Mammary epithelial cell (primary cell): ENCODE results near the gene CMTR2.

Experiments used
- EZH2 ChIP-seq: IDR thresholded peaks from 2 replicates; pipeline ENCODE4 v1.6.1; 2012; ENCODE audit warnings: low read length, inconsistent platforms, borderline replicate concordance
- TF ChIP-seq, protein P1 (sequence below), 2 donors: IDR thresholded peaks in 1 of 2; conservative IDR thresholded peaks in 1 of 2; 2 replicates each; pipeline ENCODE4 v1.5.1; 2011 to 2012; ENCODE audit warnings: inconsistent platforms in 2 of 2, low read length in 2 of 2, mild to moderate bottlenecking in 2 of 2, control low read depth in 1 of 2, low read depth in 1 of 2; ENCODE audit not compliant: insufficient read depth in 1 of 2; ENCODE audit errors: extremely low read depth in 1 of 2

- TF ChIP-seq, protein P1, sequence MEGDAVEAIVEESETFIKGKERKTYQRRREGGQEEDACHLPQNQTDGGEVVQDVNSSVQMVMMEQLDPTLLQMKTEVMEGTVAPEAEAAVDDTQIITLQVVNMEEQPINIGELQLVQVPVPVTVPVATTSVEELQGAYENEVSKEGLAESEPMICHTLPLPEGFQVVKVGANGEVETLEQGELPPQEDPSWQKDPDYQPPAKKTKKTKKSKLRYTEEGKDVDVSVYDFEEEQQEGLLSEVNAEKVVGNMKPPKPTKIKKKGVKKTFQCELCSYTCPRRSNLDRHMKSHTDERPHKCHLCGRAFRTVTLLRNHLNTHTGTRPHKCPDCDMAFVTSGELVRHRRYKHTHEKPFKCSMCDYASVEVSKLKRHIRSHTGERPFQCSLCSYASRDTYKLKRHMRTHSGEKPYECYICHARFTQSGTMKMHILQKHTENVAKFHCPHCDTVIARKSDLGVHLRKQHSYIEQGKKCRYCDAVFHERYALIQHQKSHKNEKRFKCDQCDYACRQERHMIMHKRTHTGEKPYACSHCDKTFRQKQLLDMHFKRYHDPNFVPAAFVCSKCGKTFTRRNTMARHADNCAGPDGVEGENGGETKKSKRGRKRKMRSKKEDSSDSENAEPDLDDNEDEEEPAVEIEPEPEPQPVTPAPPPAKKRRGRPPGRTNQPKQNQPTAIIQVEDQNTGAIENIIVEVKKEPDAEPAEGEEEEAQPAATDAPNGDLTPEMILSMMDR (conservative IDR thresholded peaks at IDR 0.05 in 1 of 2, IDR thresholded peaks at IDR 0.05 in 1 of 2; ENCODE audit: extremely low read depth in 1 of 2, insufficient read depth in 1 of 2, low read depth in 1 of 2, low read length in 2 of 2): no peak
- no peak for TF ChIP-seq EZH2
Observed at GRCh38 chr16:71293919-71294318, 4.7 kb upstream of the CMTR2 start.
